ENCODE data around the gene AMOT. TPM values are rescaled to one million over a fixed set of nuclear protein-coding genes. Genes with fewer than 3 reads are reported as not detected.

Gene AMOT
- polyA plus RNA-seq, 10 donors, result 22.8 to 46.9 (median 33.9) TPM

DNA sequence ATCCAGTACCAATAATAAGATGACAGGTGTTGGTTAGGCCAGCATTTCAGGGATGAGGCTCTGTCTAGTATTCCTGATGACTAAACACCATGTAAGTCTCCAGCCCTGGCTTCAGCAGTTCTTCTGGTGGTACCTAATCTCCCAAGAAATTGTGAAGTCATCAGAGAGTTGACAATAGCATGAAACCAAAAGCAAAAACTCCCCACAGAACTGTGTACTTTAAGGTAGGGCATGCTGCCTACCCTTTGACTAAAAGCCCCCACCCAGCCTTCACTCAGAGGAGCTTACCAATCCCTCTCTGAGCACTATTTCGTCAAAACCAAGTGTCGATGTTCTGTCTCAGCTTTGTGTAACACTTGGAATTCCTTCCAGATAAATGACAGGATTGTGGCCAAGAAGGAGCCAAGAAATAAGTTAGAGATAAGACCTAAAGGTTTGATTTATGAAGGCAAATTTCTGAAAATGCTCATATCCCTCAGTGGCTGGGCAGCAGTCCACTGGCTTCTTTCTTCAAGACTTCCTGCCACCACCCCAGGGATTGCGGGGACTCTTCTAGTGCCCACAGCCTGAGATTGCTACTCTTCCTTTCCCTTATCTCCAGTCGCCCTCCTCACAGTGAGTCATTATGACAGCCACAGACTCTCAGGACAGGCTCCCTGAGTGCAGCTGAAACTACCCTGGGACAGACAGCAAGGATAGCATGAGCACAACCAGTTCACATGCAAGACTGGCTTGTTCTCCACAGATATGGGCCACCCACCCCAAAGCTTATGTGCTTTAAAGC lies 93.6 kb downstream of the AMOT start:
- no peak for DNase-seq

DNA sequence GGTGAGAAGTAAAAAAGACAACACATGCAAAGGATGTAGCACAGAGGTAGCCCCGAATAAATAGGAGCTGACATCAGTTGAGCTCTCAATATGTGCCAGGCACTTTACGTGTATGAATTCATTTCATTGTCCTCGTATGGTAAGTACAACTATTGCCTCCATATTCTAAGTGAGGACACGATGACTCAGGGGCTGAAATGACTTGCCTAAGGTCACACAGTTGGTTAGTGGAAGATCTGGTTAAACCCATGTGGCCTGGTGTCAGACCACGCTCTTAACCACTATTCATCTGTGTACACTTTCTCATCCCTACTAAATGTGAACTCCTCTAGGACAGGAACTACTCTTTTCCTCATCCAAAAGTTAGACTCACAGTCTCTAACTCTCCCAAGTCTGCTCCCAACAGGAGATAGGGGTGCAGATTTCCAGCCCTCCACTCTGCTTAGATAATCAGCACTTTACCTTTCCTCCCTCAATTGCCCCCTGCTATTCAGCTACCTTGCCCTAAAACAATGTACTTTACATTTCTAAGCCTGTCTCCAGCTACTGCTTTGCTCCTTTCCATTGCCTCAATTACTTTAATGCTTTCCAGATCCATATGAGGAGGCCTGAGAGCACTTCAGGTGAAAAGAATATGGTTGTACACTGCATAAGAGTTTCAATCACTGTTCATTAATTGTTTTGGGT lies 102.1 kb downstream of the AMOT start:
- DNase-seq, result no peak

DNA sequence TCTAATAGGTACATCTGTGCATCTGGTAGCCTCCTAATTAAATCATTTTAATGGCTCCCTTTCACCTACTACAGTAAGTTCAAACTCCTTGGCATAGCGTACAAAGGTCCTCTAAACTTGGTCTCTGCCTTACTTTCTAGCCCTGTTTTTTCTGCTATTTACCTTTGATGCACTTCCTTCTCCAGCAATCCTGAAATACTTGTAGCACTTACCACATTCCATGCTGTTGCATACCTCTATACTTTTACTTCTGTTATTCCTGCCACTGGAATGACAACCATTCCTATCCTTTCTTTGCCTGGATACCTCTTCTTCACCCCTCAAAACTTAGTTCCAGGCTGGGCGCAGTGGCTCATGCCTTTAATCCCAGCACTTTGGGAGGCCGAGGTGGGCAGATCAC lies 104.3 kb downstream of the AMOT start:
- no peak for DNase-seq

DNA sequence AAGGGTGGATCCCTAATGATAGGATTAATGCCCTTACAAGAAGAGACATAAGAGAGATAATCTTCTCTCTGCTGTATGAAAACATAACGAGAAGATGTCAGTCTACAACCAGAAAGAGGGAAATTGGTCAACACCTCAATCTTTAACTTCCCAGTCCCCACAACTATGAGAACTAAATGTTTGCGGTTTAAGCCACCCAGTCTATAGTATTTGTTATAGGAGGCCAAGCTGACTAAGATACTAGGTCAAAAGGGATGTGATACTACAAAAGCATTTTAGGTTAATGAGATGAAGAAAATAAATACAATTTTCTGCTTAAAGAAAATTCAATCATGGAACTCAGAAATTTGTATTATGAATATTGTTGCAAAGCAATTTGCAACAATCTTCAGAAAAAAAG lies 105.5 kb downstream of the AMOT start:
- DNase-seq, result no peak

DNA sequence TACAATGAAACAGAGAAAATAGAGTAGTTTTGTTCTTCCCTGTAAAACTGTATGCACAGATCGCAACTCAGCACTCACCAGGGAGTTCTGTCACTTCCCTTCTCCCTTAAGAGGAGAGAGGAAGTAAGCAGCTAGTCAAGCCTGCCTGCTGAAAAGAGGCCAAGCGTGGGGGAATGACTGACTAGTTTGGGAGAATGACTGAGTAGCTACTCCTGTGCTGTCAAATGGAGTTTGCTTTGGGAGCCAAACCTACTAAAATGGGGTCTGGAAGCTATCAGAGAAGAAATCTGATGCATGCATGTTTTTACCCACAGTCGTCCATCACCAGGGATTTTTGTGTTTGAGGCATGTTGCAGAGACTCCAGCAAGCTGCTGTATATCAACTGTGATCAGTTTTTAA lies 106.3 kb downstream of the AMOT start:
- peak; percentile 27 to 54 (median 32) for DNase-seq

DNA sequence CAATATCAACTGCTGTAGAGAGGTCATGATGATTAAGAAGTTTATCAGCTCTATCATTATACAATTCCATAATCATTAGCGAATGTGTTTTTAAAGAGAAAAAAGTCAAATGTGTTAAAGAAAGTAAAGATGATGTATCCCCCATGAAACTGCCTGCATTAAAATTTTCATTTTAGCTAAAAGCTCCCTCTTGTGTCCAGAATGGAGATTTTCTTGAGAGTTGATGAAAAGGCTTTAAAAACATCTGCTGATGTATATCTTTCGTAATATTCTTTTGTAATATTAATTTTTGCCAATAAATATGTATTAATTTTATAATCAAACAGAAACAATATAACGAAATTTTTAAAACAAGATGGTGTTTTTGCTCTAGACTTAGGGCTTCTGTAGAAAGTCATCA lies 108.8 kb downstream of the AMOT start:
- DNase-seq, result no peak

Other genes starting within 250 kb of the AMOT start
- gene LHFPL1, start 160.9 kb downstream of the AMOT start, polyA plus RNA-seq (ENCODE audit: insufficient read length in 10 of 10), result under 1 TPM in 9 of 10 donors, not detected in 1; 0.20 to 0.61 (median 0.24) TPM

Measured in muscle of back (tissue), 11 donors.